Fibroblast of lung (primary cell): ENCODE measurements around the gene DPY30. TPM values are rescaled to one million over a fixed set of nuclear protein-coding genes. Genes with fewer than 3 reads are reported as not detected.

Source experiments
- DNase-seq, 2 donors: peaks; one replicate each; pipeline versions ENCODE4 v3.0.0 to v3.0.0-alpha.2; 2010; ENCODE audit warnings: low read depth in 2 of 2
- H2AFZ ChIP-seq: 2 replicates; pipeline ENCODE4 v1.5.1; 2012; ENCODE audit warnings: low read length, control low read depth, inconsistent platforms
- H3K27ac ChIP-seq: 2 replicates; pipeline ENCODE4 v1.5.1; 2011; ENCODE audit warnings: low read length, control low read depth; ENCODE audit not compliant: insufficient read depth
- H3K27me3 ChIP-seq: 2 replicates; pipeline ENCODE4 v1.5.1; 2011; ENCODE audit warnings: mild to moderate bottlenecking, low read length; ENCODE audit not compliant: control insufficient read depth, insufficient read depth
- H3K36me3 ChIP-seq: 2 replicates; pipeline ENCODE4 v1.5.1; 2011; ENCODE audit warnings: low read length; ENCODE audit not compliant: control insufficient read depth, insufficient read depth
- H3K4me1 ChIP-seq: 2 replicates; pipeline ENCODE4 v1.5.1; 2011; ENCODE audit warnings: low read length; ENCODE audit not compliant: control insufficient read depth, insufficient read depth; ENCODE audit errors: extremely low read depth
- H3K4me2 ChIP-seq: 2 replicates; pipeline ENCODE4 v1.5.1; 2011; ENCODE audit warnings: low read length, control low read depth; ENCODE audit not compliant: insufficient read depth; ENCODE audit errors: extremely low read depth
- H3K4me3 ChIP-seq, 4 experiments: fragments of 200-600 bp in 1 of 4; sonication (generic) in 1 of 4; replicated peaks in 1 of 4; 2 replicates each; pipeline ENCODE4 v1.5.1; 2011 to 2016; ENCODE audit warnings: low read length in 4 of 4, low read depth in 3 of 4, mild to moderate bottlenecking in 3 of 4, control low read depth in 2 of 4, inconsistent platforms in 1 of 4, mixed read lengths in 1 of 4; ENCODE audit not compliant: insufficient read depth in 1 of 4; ENCODE audit errors: control extremely low read depth in 1 of 4
- H3K79me2 ChIP-seq: 2 replicates; pipeline ENCODE4 v1.5.1; 2012; ENCODE audit warnings: mild to moderate bottlenecking, low read length, inconsistent platforms; ENCODE audit not compliant: control insufficient read depth, insufficient read depth
- H3K9ac ChIP-seq: 2 replicates; pipeline ENCODE4 v1.5.1; 2011; ENCODE audit warnings: mild to moderate bottlenecking, low read length, control low read depth; ENCODE audit not compliant: insufficient read depth
- H3K9me3 ChIP-seq: 2 replicates; pipeline ENCODE4 v1.5.1; 2012; ENCODE audit warnings: low read depth, low read length; ENCODE audit not compliant: control insufficient read depth, insufficient read depth
- H4K20me1 ChIP-seq: 2 replicates; pipeline ENCODE4 v1.5.1; 2011; ENCODE audit warnings: low read length; ENCODE audit not compliant: control insufficient read depth, insufficient read depth; ENCODE audit errors: extremely low read depth
- CTCF ChIP-seq, 2 donors: IDR thresholded peaks in 1 of 2; conservative IDR thresholded peaks in 1 of 2; 1 replicate in 1 of 2; 2 replicates in 1 of 2; pipeline ENCODE4 v1.5.1; 2011 to 2012; ENCODE audit warnings: low read length in 2 of 2, control low read depth in 1 of 2, inconsistent platforms in 1 of 2, low read depth in 1 of 2, mild to moderate bottlenecking in 1 of 2
- EZH2 ChIP-seq: IDR thresholded peaks from 2 replicates; pipeline ENCODE4 v1.5.1; 2012; ENCODE audit warnings: low read length, control low read depth, mild to moderate bottlenecking; ENCODE audit errors: missing control alignments
- polyA plus RNA-seq, 2 donors: library from polyadenylated mRNA; depleted of rRNA in 1 of 2; stranded (reverse) in 1 of 2; unstranded in 1 of 2; fragments of >200 nt; gene quantifications; 2 replicates each; pipeline ENCODE4 v1.2.1, GENCODE V29; 2011 to 2012; ENCODE audit warnings: missing spikeins in 1 of 2
- total RNA-seq: library from RNA; depleted of rRNA; stranded (reverse); fragments of >200 nt; gene quantifications from 2 replicates; pipeline ENCODE4 v1.2.1, GENCODE V29; 2014

DPY30 gene
- total and polyA plus RNA-seq, 2 donors (not counting 1 experiment from before 2014, with no cell fraction given): 50.5 to 126 TPM

DNA sequence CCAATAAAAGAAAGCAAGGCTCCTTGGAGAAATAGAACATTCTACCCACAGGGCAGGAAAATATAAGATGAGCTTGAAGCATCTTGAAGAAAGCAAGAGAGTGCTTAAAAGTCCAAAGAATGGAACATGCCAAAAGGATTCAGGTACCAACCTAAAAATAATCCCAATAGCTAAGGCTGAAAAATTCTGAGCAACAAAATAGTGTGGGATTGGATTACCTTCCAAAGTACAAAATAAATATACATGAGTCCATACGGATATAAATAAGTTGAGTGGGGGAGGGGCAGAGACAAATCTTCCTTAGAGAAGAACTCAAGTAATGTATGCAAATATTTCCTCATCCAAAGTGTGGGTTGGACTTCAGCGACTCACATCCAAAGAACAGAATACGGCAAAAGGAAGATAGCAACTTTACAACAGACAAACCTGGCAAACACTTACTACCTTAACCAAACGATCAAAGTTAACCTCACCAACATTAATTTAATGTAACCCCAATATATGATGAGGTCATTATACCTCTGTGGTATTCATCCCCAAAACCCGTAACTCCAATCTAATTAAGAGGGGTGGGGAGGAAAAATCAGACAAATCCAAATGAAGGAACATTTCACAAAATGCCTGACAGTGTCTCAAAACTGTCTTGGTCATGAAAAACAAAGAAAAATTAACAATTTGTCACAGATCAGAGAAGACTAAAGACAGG lies 55.7 kb downstream of the DPY30 start:
- H2AFZ ChIP-seq: no peak overlapping the region
- no peaks in the 10 kb centered on the region for H3K9me3 ChIP-seq
- H3K4me1 ChIP-seq: peaks cover 2% of the 10 kb centered on the region
- TF ChIP-seq CTCF (conservative IDR thresholded peaks at IDR 0.05 in 1 of 2, IDR thresholded peaks at IDR 0.05 in 1 of 2; ENCODE audit: low read depth in 1 of 2, low read length in 2 of 2) (no peak), EZH2 (no peak)
- no peaks in the 10 kb centered on the region for H3K27me3 ChIP-seq
- H4K20me1 ChIP-seq: no peaks in the 10 kb centered on the region
- H3K79me2 ChIP-seq: peaks cover 55% of the 10 kb centered on the region
- H3K4me3 ChIP-seq: no peak overlapping the region
- DNase-seq: no peak
- no peak overlapping the region for H3K4me2 ChIP-seq
- no peak overlapping the region for H3K9ac ChIP-seq
- no peak overlapping the region for H3K27ac ChIP-seq
- H3K36me3 ChIP-seq: no peaks in the 10 kb centered on the region

- H3K4me1 ChIP-seq: peaks cover 2% of the 10 kb centered on the region
- no peaks in the 10 kb centered on the region for H4K20me1 ChIP-seq
- DNase-seq: peak; percentile 47 to 53
- H3K4me3 ChIP-seq: no peak overlapping the region
- H3K9ac ChIP-seq: no peak overlapping the region
- no peaks in the 10 kb centered on the region for H3K27me3 ChIP-seq
- H3K27ac ChIP-seq: no peak overlapping the region
- H3K4me2 ChIP-seq: no peak overlapping the region
- H2AFZ ChIP-seq: no peak overlapping the region
- H3K79me2 ChIP-seq: peaks cover 68% of the 10 kb centered on the region
- no peaks in the 10 kb centered on the region for H3K36me3 ChIP-seq
- H3K9me3 ChIP-seq: no peaks in the 10 kb centered on the region
- no peak for TF ChIP-seq CTCF (conservative IDR thresholded peaks at IDR 0.05 in 1 of 2, IDR thresholded peaks at IDR 0.05 in 1 of 2; ENCODE audit: low read depth in 1 of 2, low read length in 2 of 2)
- no peak for TF ChIP-seq EZH2
These were observed 58.8 kb downstream of the DPY30 start for GRCh38 chr2:31980674-31981356.

DNA sequence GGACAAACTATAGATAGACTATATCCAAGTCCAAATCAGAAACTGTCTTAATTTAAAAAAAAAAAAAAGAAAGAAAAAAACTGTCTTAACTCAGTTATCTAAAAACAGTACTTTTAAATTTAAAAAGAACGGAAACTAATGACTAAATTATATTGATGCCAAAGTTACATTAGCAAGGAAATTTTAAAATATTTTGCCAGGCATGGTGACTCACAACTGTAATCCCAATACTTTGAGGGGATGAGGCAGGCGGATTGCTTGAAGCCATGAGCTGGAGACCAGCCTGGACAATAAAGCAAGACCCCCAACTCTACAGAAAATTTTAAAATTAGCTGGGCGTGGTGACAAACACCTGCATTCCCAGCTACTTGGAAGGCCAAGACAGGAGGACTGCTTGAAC lies 59.6 kb downstream of the DPY30 start:
- H3K4me3 ChIP-seq: no peak overlapping the region
- H2AFZ ChIP-seq: no peak overlapping the region
- no peak overlapping the region for H3K27ac ChIP-seq
- TF ChIP-seq CTCF (conservative IDR thresholded peaks at IDR 0.05 in 1 of 2, IDR thresholded peaks at IDR 0.05 in 1 of 2; ENCODE audit: low read depth in 1 of 2, low read length in 2 of 2) (no peak), EZH2 (no peak)
- H3K27me3 ChIP-seq: no peaks in the 10 kb centered on the region
- H3K9ac ChIP-seq: no peak overlapping the region
- no peaks in the 10 kb centered on the region for H4K20me1 ChIP-seq
- no peaks in the 10 kb centered on the region for H3K9me3 ChIP-seq
- H3K4me1 ChIP-seq: peaks cover 2% of the 10 kb centered on the region
- peaks cover 67% of the 10 kb centered on the region for H3K79me2 ChIP-seq
- H3K4me2 ChIP-seq: no peak overlapping the region
- no peaks in the 10 kb centered on the region for H3K36me3 ChIP-seq
- DNase-seq: peak in 1 of 2 donors; percentile 25
